HG02642 (cell line): ENCODE data around the gene CACNG7.
"Not testable (repeated sequence)": the region's sequence is repeated elsewhere in the genome, so short reads cannot be mapped to it uniquely, and the experiment has no call there.

Experiments
- ATAC-seq: cut with Tn5 transposase; IDR thresholded peaks from one replicate; pipeline ENCODE4 v1.9.1; 2021; ENCODE audit warnings: mild to moderate bottlenecking; ENCODE audit not compliant: unreplicated experiment, poor library complexity

Gene CACNG7

GRCh38 chr19:53947624-53948023, 38.5 kb downstream of the CACNG7 start:
- no peak for ATAC-seq

GRCh38 chr19:53948611-53949010, 39.5 kb downstream of the CACNG7 start:
- ATAC-seq: not testable (repeated sequence)

- no peak for ATAC-seq
Measured at GRCh38 chr19:53951436-53951835, 42.4 kb downstream of the CACNG7 start.

- no peak for ATAC-seq
Measured at GRCh38 chr19:53951947-53952346, 42.9 kb downstream of the CACNG7 start.

- ATAC-seq: no peak
Measured at GRCh38 chr19:53953383-53953782, 44.3 kb downstream of the CACNG7 start.

GRCh38 chr19:53957448-53958167, 48.5 kb downstream of the CACNG7 start:
- ATAC-seq: no peak

GRCh38 chr19:53958168-53958571, 49.1 kb downstream of the CACNG7 start:
- ATAC-seq: no peak

GRCh38 chr19:53958823-53959757, 50.0 kb downstream of the CACNG7 start:
- no peak for ATAC-seq

- ATAC-seq: no peak
Measured at GRCh38 chr19:53960187-53960586, 51.1 kb downstream of the CACNG7 start.

GRCh38 chr19:53960886-53961285, 51.8 kb downstream of the CACNG7 start:
- ATAC-seq: no peak

GRCh38 chr19:53961523-53962356, 52.7 kb downstream of the CACNG7 start:
- no peak for ATAC-seq

GRCh38 chr19:53962887-53963431, 53.9 kb downstream of the CACNG7 start, which contains the start of gene CACNG8:
Gene CACNG8 (plus strand): TSS chr19:53962937.
- ATAC-seq: no peak

GRCh38 chr19:53965091-53965490, 56.0 kb downstream of the CACNG7 start:
- no peak for ATAC-seq

GRCh38 chr19:53966931-53967330, 57.9 kb downstream of the CACNG7 start:
- no peak for ATAC-seq

- ATAC-seq: no peak
Measured at GRCh38 chr19:53969366-53969765, 60.3 kb downstream of the CACNG7 start.

- no peak for ATAC-seq
Measured at GRCh38 chr19:53971673-53972072, 62.6 kb downstream of the CACNG7 start.

- ATAC-seq: no peak
Measured at GRCh38 chr19:53977429-53977990, 68.4 kb downstream of the CACNG7 start.

GRCh38 chr19:53977991-53978731, 69.1 kb downstream of the CACNG7 start:
- no peak for ATAC-seq
